Loucy (cell line): ENCODE results near the gene KNDC1.

Experiments used
- CTCF ChIP-seq: fragments of 200-600 bp; sonication (generic); conservative IDR thresholded peaks from 2 replicates; pipeline ENCODE4 v1.5.1; 2014; ENCODE audit warnings: mild to moderate bottlenecking, antibody characterized with exemption, low read length
- EZH2phosphoT487 ChIP-seq: fragments of 200-600 bp; IDR thresholded peaks from 2 replicates; pipeline ENCODE4 v1.6.1; 2018; ENCODE audit warnings: antibody characterized with exemption, mild to moderate bottlenecking, moderate library complexity, borderline replicate concordance

DNA sequence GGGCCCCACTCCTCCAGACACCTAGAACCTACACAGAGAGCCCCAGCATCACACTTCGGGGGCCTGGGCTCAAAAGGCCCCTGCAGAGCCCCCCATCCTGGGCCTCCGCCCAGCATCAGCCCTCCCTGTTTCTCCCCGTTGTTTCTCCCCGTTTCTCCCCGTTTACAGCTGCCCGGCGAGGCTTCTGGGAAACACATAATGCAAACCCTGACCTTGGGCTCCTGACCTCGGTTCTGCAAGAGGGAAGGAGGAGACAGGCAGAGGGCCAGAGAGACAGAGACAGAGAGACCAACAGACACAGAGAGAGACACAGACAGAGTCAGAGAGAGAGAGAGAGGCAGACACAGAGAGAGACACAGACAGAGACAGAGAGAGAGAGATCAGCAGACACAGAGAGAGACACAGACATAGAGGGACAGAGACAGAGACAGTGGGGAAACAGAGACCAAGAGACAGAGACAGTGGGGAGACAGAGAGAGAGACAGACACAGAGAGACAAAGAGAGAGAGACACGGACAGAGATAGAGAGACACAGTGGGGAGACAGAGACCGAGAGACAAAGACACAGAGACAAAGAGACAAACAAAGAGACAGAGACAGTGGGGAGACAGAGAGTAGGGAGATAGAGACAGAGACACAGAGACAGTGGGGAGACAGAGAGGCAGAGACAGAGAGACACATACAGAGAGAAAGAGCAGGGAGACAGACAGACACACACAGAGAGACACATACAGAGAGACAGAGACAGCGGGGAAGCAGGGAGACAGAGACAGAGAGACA, 90.1 kb downstream of the KNDC1 start:
- TF ChIP-seq CTCF, result no peak
- no peak for TF ChIP-seq EZH2phosphoT487
